ENCODE results near the gene AATF.
"Not testable (repeated sequence)": the region's sequence is repeated elsewhere in the genome, so short reads cannot be mapped to it uniquely, and the experiment has no call there.

AATF gene

DNA sequence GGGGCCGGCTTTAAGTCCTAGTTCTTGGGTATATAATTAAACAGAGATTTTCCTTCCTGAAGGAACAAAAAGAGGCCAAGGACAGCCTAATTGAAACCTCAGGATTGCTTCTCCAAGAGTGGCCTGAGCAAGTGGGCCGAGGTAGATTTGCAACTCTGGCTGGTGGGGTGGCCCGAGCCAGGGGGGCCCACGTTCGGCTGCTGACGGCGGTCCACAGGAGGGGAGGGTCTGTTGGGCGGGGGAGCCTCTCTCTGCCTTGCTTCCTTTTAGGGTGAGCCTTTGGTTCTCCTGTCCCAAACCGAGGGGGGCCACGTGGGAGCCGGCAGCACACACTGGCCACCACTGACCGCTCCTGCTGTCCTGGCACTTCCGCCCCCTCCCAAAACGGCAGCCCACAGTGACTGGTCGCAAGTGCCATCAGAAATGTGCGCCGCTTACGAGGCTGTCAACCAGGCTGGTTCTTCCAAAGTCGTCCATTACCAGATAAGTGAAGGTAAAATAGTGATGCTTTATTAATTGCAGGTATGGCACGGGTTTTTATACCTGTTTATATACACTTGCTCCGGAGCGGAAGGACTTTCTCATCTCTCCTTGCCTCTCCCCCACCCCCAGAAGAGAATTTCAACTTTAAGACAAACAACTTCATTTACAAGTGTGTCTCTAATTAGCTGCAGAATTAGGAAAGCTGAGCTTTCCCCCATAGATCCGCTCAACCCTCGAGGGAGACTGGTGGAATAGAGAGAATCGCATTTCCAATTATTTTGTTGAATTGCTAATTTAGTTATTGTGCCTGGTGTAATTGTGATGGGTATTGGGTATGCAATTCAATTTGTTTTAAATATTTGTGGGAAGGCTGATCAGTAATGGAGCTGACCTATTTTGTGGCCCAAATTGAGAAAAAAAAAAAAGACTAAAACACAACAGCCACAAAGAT lies 117.8 kb downstream of the AATF start:
- Mint-ChIP-seq H3K9me3 (no peaks in the 10 kb centered on the region), H3K27me3 (peaks cover 31% of the 10 kb centered on the region), H3K4me3 (no peak overlapping the region), H3K36me3 (no peaks in the 10 kb centered on the region), H3K4me1 (no peaks in the 10 kb centered on the region), H3K27ac (no peak overlapping the region)
- DNase-seq = no peak
- CTCF ChIA-PET = no interaction called here

- CTCF ChIA-PET = no interaction called here
Measured at GRCh38 chr17:37067555-37068111, 118.9 kb downstream of the AATF start.

GRCh38 chr17:37068266-37068665 lies 119.5 kb downstream of the AATF start:
- H3K27ac Mint-ChIP-seq = no peak overlapping the region
- no peaks in the 10 kb centered on the region for H3K4me1 Mint-ChIP-seq
- DNase-seq = no peak
- peaks cover 35% of the 10 kb centered on the region for H3K27me3 Mint-ChIP-seq
- no peaks in the 10 kb centered on the region for H3K9me3 Mint-ChIP-seq
- no peak overlapping the region for H3K4me3 Mint-ChIP-seq
- H3K36me3 Mint-ChIP-seq = no peaks in the 10 kb centered on the region
- CTCF ChIA-PET = no interaction called here

More at GRCh38 chr17:37067555-37068111, 118.9 kb downstream of the AATF start:
- H3K27me3 Mint-ChIP-seq = peaks cover 35% of the 10 kb centered on the region
- no peak for DNase-seq
- H3K36me3 Mint-ChIP-seq = no peaks in the 10 kb centered on the region
- no peaks in the 10 kb centered on the region for H3K9me3 Mint-ChIP-seq
- no peak overlapping the region for H3K27ac Mint-ChIP-seq
- no peak overlapping the region for H3K4me3 Mint-ChIP-seq
- no peaks in the 10 kb centered on the region for H3K4me1 Mint-ChIP-seq

DNA sequence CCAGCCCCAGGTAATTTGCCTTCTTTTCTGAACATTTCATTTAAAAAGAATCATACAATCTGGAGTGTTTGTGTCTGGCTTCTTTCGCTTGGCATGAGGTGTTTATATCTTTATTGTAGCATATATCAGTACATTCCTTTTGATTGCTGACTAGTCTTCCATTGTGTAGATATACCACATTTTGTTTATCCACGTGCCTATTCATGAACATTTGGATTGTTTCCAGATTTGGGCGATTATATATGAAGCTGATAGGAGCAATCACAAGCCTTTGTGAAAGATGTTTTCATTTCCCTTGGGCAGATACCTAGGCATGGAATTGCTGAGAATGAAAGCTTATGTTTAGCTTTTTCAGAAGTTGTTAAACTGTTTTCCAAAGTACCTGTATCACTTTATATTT lies 120.3 kb downstream of the AATF start:
- Mint-ChIP-seq H3K9me3 (no peaks in the 10 kb centered on the region), H3K27me3 (peaks cover 35% of the 10 kb centered on the region), H3K36me3 (no peaks in the 10 kb centered on the region), H3K4me3 (no peak overlapping the region), H3K4me1 (no peaks in the 10 kb centered on the region), H3K27ac (no peak overlapping the region)
- no peak for DNase-seq
- CTCF ChIA-PET = no interaction called here

DNA sequence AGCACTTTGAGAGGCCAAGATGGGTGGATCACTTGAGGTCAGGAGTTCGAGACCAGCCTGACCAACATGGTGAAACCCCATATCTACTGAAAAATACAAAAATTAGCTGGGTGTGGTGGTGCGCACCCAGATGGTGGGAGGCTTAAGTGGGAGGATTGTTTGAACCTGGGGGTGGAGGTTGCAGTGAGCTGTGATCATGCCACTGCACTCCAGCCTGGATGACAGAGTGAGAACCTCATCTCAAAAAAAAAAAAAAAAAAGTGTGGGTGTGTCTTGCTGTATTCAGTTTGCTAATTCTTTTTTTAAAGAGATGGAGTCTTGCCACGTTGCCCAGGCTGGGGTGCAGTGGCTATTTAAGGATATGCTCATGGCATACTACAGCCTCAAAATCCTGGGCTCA lies 124.7 kb downstream of the AATF start:
- H3K36me3 Mint-ChIP-seq, H3K27ac Mint-ChIP-seq, H3K4me1 Mint-ChIP-seq, CTCF ChIA-PET, H3K4me3 Mint-ChIP-seq, DNase-seq, H3K27me3 Mint-ChIP-seq, H3K9me3 Mint-ChIP-seq: not testable (repeated sequence)

DNA sequence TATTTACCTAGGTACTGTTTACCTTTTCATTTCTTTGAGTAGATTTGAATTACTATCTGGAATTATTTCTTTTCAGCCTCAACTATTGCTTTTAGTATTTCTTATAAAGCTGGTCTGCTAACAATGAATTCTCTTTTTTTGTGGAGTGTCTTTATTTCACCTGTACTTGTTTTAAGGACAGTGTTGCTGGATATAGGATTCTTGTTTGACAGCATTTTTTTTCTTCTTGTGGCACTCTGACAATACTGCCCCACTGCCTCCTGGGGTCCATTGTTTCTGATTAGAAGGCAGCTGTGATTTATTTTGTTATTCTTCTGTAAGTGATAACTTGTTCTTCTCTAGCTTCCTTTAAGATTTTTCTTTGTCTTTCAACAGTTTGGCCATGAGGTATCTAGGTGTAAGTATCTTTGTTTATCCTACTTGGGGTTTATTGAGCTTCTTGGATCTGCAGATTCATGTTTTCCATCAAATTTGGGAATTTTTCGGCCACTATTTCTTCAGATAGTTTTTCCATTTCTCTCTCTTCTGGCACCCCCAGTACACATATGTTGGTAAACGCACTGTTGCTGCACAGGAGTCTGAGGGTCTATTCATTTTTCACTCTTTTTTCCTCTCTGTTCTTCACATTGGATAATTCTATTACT lies 130.4 kb downstream of the AATF start:
- no peak overlapping the region for H3K27ac Mint-ChIP-seq
- CTCF ChIA-PET = no interaction called here

DNA sequence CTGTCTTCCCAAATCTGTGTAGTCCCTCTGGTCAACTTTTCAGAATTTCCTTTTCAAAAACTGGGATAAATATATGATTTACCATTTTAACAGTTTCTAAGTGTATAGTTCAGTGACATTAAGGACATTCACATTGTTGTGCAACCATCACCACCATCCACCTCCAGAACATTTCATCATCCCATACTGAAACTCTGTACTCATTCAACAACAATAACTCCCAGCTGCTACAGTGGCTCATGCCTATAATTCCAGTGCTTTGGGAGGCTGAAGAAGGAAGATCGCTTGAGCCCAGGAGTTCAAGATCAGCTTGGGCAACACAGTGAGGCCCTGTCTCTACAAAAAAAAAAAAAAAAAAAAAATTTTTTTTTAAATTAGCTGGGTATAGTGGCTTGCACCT lies 131.0 kb downstream of the AATF start:
- no peak overlapping the region for H3K27ac Mint-ChIP-seq
- H3K27me3 Mint-ChIP-seq = no peaks in the 10 kb centered on the region
- DNase-seq = no peak
- no peak overlapping the region for H3K4me3 Mint-ChIP-seq
- H3K36me3 Mint-ChIP-seq = no peaks in the 10 kb centered on the region
- CTCF ChIA-PET = no interaction called here
- no peaks in the 10 kb centered on the region for H3K4me1 Mint-ChIP-seq
- H3K9me3 Mint-ChIP-seq = no peaks in the 10 kb centered on the region

More for the DNA sequence above, 130.4 kb downstream of the AATF start:
- Mint-ChIP-seq H3K4me1 (no peaks in the 10 kb centered on the region), H3K4me3 (no peak overlapping the region), H3K36me3 (no peaks in the 10 kb centered on the region), H3K9me3 (no peaks in the 10 kb centered on the region), H3K27me3 (no peaks in the 10 kb centered on the region)
- no peak for DNase-seq

- CTCF ChIA-PET = no interaction called here
- no peaks in the 10 kb centered on the region for H3K27me3 Mint-ChIP-seq
- H3K4me1 Mint-ChIP-seq = peaks cover 2% of the 10 kb centered on the region
- H3K4me3 Mint-ChIP-seq = no peak overlapping the region
- DNase-seq = no peak
- no peaks in the 10 kb centered on the region for H3K9me3 Mint-ChIP-seq
- H3K36me3 Mint-ChIP-seq = peaks cover 10% of the 10 kb centered on the region
- no peak overlapping the region for H3K27ac Mint-ChIP-seq
Measured at GRCh38 chr17:37081287-37081686, 132.5 kb downstream of the AATF start.

GRCh38 chr17:37082311-37082860 lies 133.6 kb downstream of the AATF start:
- CTCF ChIA-PET = interaction anchor here (1.1 kb wide), 1 partner anchor 34 kb away, joined by 4 read pairs; no protein-coding TSS in a partner anchor

DNA sequence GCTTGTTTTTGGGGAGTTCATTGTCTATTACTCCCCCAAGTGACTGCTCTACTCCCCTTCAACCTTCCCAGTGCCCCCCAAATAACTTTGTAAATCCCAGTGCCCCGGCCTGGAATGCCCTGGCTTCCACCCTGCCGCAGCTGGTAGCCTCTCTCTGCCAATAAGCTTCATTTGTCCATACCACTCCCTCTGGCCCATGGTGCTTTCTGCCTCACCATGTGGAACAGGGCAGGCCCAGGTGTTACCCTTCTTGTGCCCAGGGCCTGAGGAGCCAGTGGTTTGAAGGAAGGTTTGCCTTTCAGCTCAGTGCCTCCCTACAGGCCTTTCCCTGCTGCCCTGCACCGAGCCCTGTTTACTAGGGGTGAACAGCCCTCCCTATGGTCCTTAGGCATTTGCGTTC lies 134.2 kb downstream of the AATF start:
- Mint-ChIP-seq H3K27me3 (no peaks in the 10 kb centered on the region), H3K9me3 (no peaks in the 10 kb centered on the region), H3K36me3 (peaks cover 22% of the 10 kb centered on the region), H3K4me3 (no peak overlapping the region), H3K27ac (no peak overlapping the region), H3K4me1 (peaks cover 10% of the 10 kb centered on the region)
- no peak for DNase-seq
- CTCF ChIA-PET = interaction anchor here (1.1 kb wide), 1 partner anchor 35 kb away, joined by 4 read pairs; no protein-coding TSS in a partner anchor

More at GRCh38 chr17:37082311-37082860, 133.6 kb downstream of the AATF start:
- peaks cover 4% of the 10 kb centered on the region for H3K4me1 Mint-ChIP-seq
- no peaks in the 10 kb centered on the region for H3K27me3 Mint-ChIP-seq
- peaks cover 16% of the 10 kb centered on the region for H3K36me3 Mint-ChIP-seq
- H3K27ac Mint-ChIP-seq = no peak overlapping the region
- DNase-seq = no peak
- no peak overlapping the region for H3K4me3 Mint-ChIP-seq
- no peaks in the 10 kb centered on the region for H3K9me3 Mint-ChIP-seq

DNA sequence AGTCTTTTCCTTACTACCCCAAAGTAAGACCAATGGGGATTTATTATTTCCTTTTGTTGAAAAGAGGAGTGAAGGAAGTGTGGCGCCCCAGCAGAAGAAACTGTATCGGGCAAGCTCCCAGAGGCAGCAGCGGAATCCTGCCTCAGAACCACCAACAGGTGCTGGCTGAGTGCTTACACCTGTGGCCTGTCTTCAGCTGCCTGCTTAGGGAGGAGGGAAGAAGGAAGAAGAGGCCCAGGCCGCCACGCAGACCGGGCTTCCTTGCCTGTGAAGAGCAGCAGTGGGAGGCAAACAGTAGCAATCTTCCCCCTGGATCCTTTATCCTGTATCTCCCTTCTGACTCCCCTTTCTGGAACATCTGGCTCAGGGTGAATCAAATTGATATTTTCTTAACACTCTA lies 134.7 kb downstream of the AATF start:
- CTCF ChIA-PET = no interaction called here
- no peak for DNase-seq
- Mint-ChIP-seq H3K4me3 (no peak overlapping the region), H3K27me3 (no peaks in the 10 kb centered on the region), H3K36me3 (peaks cover 23% of the 10 kb centered on the region), H3K9me3 (no peaks in the 10 kb centered on the region), H3K4me1 (peaks cover 15% of the 10 kb centered on the region), H3K27ac (no peak overlapping the region)

- H3K27ac Mint-ChIP-seq = no peak overlapping the region
Measured at GRCh38 chr17:37084372-37084771, 135.6 kb downstream of the AATF start.

GRCh38 chr17:37086334-37086733 lies 137.6 kb downstream of the AATF start:
- peaks cover 43% of the 10 kb centered on the region for H3K4me1 Mint-ChIP-seq
- no peak overlapping the region for H3K27ac Mint-ChIP-seq
- H3K27me3 Mint-ChIP-seq = no peaks in the 10 kb centered on the region
- peaks cover 28% of the 10 kb centered on the region for H3K36me3 Mint-ChIP-seq
- DNase-seq = no peak
- CTCF ChIA-PET = no interaction called here
- no peaks in the 10 kb centered on the region for H3K9me3 Mint-ChIP-seq
- H3K4me3 Mint-ChIP-seq = no peak overlapping the region

More at GRCh38 chr17:37084372-37084771, 135.6 kb downstream of the AATF start:
- no peaks in the 10 kb centered on the region for H3K27me3 Mint-ChIP-seq
- no peaks in the 10 kb centered on the region for H3K9me3 Mint-ChIP-seq
- H3K4me1 Mint-ChIP-seq = peaks cover 24% of the 10 kb centered on the region
- no peak overlapping the region for H3K4me3 Mint-ChIP-seq
- H3K36me3 Mint-ChIP-seq = peaks cover 23% of the 10 kb centered on the region
- no peak for DNase-seq
- CTCF ChIA-PET = interaction anchor here (0.8 kb wide), 1 partner anchor 37 kb away, joined by 3 read pairs; no protein-coding TSS in a partner anchor

GRCh38 chr17:37086948-37087347 lies 138.2 kb downstream of the AATF start:
- peaks cover 47% of the 10 kb centered on the region for H3K4me1 Mint-ChIP-seq
- CTCF ChIA-PET = no interaction called here
- peaks cover 28% of the 10 kb centered on the region for H3K36me3 Mint-ChIP-seq
- H3K27ac Mint-ChIP-seq = no peak overlapping the region
- no peak overlapping the region for H3K4me3 Mint-ChIP-seq
- DNase-seq = no peak
- H3K9me3 Mint-ChIP-seq = no peaks in the 10 kb centered on the region
- H3K27me3 Mint-ChIP-seq = no peaks in the 10 kb centered on the region

All from activated naive CD4-positive, alpha-beta T cell treated with anti-CD3 and anti-CD28 coated beads, Interleukin-2, amount 10 ng/mL, durations not matched to agents 7 days and 5 days (primary cell).